Thyroid gland (tissue), 4 donors: ENCODE data around the gene RARB. TPM values are rescaled to one million over a fixed set of nuclear protein-coding genes. Genes with fewer than 3 reads are reported as not detected.

ENCODE experiments used
- DNase-seq, 2 donors: peaks; one replicate each; pipeline ENCODE4 v3.0.0-alpha.2; 2019
- H3K27ac ChIP-seq, 3 donors: fragments of 200-600 bp; sonication (generic); 1 replicate in 2 of 3; 2 replicates in 1 of 3; pipeline ENCODE4 v1.5.1; 2016 to 2019; ENCODE audit warnings: mild to moderate bottlenecking in 1 of 3, moderate library complexity in 1 of 3
- H3K27me3 ChIP-seq: fragments of 200-600 bp; sonication (generic); one replicate; pipeline ENCODE4 v1.5.1; 2019
- H3K36me3 ChIP-seq, 2 donors: fragments of 200-600 bp; sonication (generic); one replicate each; pipeline ENCODE4 v1.5.1; 2016 to 2019
- H3K4me1 ChIP-seq, 2 donors: fragments of 200-600 bp; sonication (generic); one replicate each; pipeline ENCODE4 v1.5.1; 2017 to 2019
- H3K4me3 ChIP-seq, 3 donors: fragments of 200-600 bp; sonication (generic); replicated peaks in 1 of 3; 1 replicate in 2 of 3; 2 replicates in 1 of 3; pipeline ENCODE4 v1.5.1; 2016; ENCODE audit warnings: mild to moderate bottlenecking in 1 of 3
- H3K9me3 ChIP-seq: fragments of 200-600 bp; sonication (generic); one replicate; pipeline ENCODE4 v1.5.1; 2017
- POLR2A ChIP-seq, 2 donors: fragments of 450-650 bp; IDR thresholded peaks; one replicate each; pipeline ENCODE4 v1.6.1; 2017; ENCODE audit warnings: antibody characterized with exemption in 2 of 2, mild to moderate bottlenecking in 2 of 2, moderate library complexity in 1 of 2
- WGBS, 2 donors: methylation state at CpG; one replicate each; pipeline ENCODE4 v1.1.5; 2017; 5-methylcytosine and 5-hydroxymethylcytosine counted together
- intact Hi-C: fragments of 100-400 bp; cut with DNase I; formaldehyde crosslinking; loops from one replicate; pipeline ENCODE4 v1.15.1; 2023
- total RNA-seq, 4 donors: library from RNA; depleted of rRNA; stranded (reverse); fragments of >200 nt; gene quantifications; one replicate each; pipeline ENCODE4 v1.2.3, GENCODE V29; 2016
- TF ChIP-seq, protein P1 (sequence below), 6 experiments: fragments of 200-600 bp in 3 of 6; fragments of 450-650 bp in 3 of 6; sonication (generic) in 3 of 6; IDR thresholded peaks; one replicate each; pipeline ENCODE4 v1.5.1; 2016 to 2019; ENCODE audit warnings: antibody characterized with exemption in 6 of 6, mild to moderate bottlenecking in 2 of 6, inconsistent platforms in 1 of 6, moderate library complexity in 1 of 6

Gene RARB
- total RNA-seq, 4 donors from 2014 or later: 13.6 to 31.5 (median 20.5) TPM

DNA sequence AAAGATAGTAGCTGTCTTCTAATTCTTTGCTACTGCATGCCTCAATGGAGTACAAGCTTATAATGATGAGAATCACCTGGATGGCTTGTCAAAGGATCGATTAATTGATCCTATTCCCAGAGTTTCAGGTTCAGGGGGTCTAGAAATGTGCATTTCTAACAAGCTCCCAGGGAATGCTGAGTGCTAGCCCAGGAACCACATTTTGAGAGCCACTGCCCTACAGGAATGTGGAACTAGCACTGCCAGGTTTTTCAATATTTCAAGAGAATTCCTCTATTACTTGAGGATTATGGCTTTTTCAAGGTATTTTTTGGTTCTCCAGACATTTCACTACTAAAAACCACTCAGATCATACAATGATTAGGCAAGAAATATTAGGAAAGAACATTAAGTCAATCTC lies 52.7 kb downstream of the RARB start:
- 36 to 44% methylated on average over 1 of the region's 1 CpG for WGBS, 2 donors
- Histone ChIP-seq H3K4me3 (no peak overlapping the region), H3K36me3 (no peaks in the 10 kb centered on the region), H3K27me3 (no peaks in the 10 kb centered on the region), H3K4me1 (peaks cover 50 to 57% of the 10 kb centered on the region in 2 donors), H3K27ac (peak overlapping the region; percentile 13 to 79 (median 57)), H3K9me3 (no peaks in the 10 kb centered on the region)
- peak; percentile 50 to 63 for DNase-seq
- intact Hi-C loops: no loop called here
- no peak for TF ChIP-seq POLR2A (IDR thresholded peaks at IDR 0.05)
- TF ChIP-seq, protein P1, sequence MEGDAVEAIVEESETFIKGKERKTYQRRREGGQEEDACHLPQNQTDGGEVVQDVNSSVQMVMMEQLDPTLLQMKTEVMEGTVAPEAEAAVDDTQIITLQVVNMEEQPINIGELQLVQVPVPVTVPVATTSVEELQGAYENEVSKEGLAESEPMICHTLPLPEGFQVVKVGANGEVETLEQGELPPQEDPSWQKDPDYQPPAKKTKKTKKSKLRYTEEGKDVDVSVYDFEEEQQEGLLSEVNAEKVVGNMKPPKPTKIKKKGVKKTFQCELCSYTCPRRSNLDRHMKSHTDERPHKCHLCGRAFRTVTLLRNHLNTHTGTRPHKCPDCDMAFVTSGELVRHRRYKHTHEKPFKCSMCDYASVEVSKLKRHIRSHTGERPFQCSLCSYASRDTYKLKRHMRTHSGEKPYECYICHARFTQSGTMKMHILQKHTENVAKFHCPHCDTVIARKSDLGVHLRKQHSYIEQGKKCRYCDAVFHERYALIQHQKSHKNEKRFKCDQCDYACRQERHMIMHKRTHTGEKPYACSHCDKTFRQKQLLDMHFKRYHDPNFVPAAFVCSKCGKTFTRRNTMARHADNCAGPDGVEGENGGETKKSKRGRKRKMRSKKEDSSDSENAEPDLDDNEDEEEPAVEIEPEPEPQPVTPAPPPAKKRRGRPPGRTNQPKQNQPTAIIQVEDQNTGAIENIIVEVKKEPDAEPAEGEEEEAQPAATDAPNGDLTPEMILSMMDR (IDR thresholded peaks at IDR 0.05): no peak

DNA sequence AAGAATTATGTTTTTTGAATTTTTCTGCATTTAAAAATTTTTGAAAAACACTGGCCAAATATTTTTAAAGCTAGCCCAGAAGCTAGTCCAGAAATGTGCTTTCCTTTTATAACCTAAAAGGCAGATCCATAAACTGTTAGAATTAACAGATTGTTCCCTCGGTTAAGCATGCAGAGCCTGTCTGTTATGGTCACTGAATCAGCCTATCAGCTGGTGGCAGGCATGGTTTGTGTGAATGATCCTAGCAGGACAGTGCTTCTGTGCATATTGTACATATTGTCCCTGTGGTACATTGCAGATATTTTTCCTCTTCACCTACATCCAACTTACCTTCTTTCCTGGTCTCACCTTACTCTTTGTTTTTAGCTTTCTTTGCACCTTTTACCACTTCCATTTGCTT lies 53.3 kb downstream of the RARB start:
- H3K27me3 ChIP-seq: no peaks in the 10 kb centered on the region
- TF ChIP-seq POLR2A (IDR thresholded peaks at IDR 0.05): no peak
- TF ChIP-seq, protein P1 (IDR thresholded peaks at IDR 0.05): no peak
- DNase-seq: peak in 1 of 2 donors; percentile 16
- no peaks in the 10 kb centered on the region for H3K9me3 ChIP-seq
- 22 to 36% methylated on average over 1 of the region's 1 CpG for WGBS, 2 donors
- H3K36me3 ChIP-seq: no peaks in the 10 kb centered on the region
- H3K4me1 ChIP-seq: peaks cover 46 to 53% of the 10 kb centered on the region in 2 donors
- intact Hi-C loops: no loop called here
- no peak overlapping the region for H3K4me3 ChIP-seq
- H3K27ac ChIP-seq: peak overlapping the region; percentile 13 to 79 (median 57)

DNA sequence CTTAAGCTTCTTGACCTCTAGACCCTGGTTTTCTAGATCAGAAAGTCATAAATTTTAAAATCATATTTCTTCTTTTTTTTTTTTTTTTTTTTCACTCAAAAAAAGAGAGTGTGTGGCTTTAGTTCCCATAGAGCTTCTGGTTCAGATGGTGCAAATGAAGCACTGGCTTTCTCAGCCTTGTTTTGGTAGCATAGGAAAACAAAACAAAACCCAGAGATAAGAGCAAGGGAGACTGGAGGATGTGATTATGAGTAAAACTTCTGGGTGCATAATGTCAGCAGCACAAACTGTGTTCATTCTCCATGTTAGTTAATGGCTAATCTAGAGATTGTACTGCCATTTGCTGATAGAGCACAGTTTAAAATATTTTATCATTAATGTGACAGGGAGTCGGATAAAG lies 55.4 kb downstream of the RARB start:
- Histone ChIP-seq H3K27me3 (no peaks in the 10 kb centered on the region), H3K27ac (peak overlapping the region in 1 of 3 donors; percentile 42), H3K4me1 (peaks cover 37 to 39% of the 10 kb centered on the region in 2 donors), H3K9me3 (no peaks in the 10 kb centered on the region), H3K36me3 (no peaks in the 10 kb centered on the region), H3K4me3 (no peak overlapping the region)
- WGBS, 2 donors: 87 to 94% methylated on average over 1 of the region's 1 CpG
- intact Hi-C loops: no loop called here
- DNase-seq: no peak
- TF ChIP-seq, protein P1 (IDR thresholded peaks at IDR 0.05): no peak
- TF ChIP-seq POLR2A (IDR thresholded peaks at IDR 0.05): no peak

DNA sequence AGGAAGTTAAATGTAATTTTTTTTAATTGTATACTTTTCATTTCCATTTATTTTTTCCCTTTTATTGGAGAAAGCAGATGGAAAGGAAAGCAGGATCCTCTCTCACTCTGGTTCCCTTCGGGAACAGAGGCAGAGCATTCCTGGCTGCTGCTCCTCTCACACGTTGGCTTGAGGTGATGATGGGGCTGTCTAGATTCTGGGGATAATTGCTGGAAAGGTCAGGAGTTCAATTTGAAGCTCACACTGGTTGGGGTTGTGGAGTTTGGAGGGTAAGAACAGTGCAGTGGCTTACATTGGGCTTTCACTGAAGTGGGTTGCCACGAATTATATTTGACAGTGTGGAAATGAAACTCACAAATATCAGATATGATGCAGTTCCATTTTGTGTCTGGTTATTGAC lies 57.6 kb downstream of the RARB start:
- Histone ChIP-seq H3K36me3 (no peaks in the 10 kb centered on the region), H3K27ac (no peak overlapping the region), H3K9me3 (no peaks in the 10 kb centered on the region), H3K27me3 (no peaks in the 10 kb centered on the region), H3K4me3 (no peak overlapping the region), H3K4me1 (peaks cover 21 to 27% of the 10 kb centered on the region in 2 donors)
- DNase-seq: no peak
- no peak for TF ChIP-seq POLR2A (IDR thresholded peaks at IDR 0.05)
- TF ChIP-seq, protein P1 (IDR thresholded peaks at IDR 0.05): no peak
- 72 to 73% methylated on average over 3 of the region's 3 CpGs for WGBS, 2 donors
- intact Hi-C loops: no loop called here

DNA sequence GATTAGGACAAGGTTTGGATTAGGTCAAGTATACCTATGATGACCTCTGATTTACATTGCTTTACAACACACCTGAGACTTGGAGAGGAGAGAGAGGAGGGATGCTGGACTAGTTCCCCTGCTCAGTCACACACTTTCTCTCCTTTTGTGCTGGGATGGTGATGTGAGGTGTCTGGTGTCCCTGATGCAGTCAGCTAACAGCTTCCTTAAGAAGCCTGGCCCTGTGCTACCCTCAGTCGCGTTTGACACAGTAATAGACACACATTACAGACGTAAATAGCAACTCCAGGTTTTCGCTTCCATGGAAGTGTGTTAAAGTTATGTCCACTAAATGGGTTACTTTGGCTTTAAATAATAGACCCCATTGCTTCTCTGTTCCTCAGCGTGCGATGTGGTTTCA lies 58.9 kb downstream of the RARB start:
- Histone ChIP-seq H3K4me3 (no peak overlapping the region), H3K27ac (no peak overlapping the region), H3K27me3 (no peaks in the 10 kb centered on the region), H3K4me1 (peaks cover 8 to 15% of the 10 kb centered on the region in 2 donors), H3K36me3 (no peaks in the 10 kb centered on the region), H3K9me3 (no peaks in the 10 kb centered on the region)
- 79 to 81% methylated on average over 6 of the region's 6 CpGs for WGBS, 2 donors
- DNase-seq: no peak
- intact Hi-C loops: no loop called here
- no peak for TF ChIP-seq POLR2A (IDR thresholded peaks at IDR 0.05)
- TF ChIP-seq, protein P1 (IDR thresholded peaks at IDR 0.05): no peak
